Measurements from ENCODE around the gene YIPF1. TPM values are rescaled to one million over a fixed set of nuclear protein-coding genes. Genes with fewer than 3 reads are reported as not detected.
A peak's percentile ranks its signal among the peaks of the same experiment; 100 is the strongest.

The YIPF1 gene
- total RNA-seq, 3 donors from 2014 or later, result 23.4 to 37.3 (median 30.6) TPM

GRCh38 chr1:53851571-53852285, 37.9 kb downstream of the YIPF1 start:
- intact Hi-C loops (cut with DNase I, micrococcal nuclease), result no loop called here
- Histone ChIP-seq H3K36me3 (ENCODE audit: low read depth) (no peaks in the 10 kb centered on the region), H3K4me1 (ENCODE audit: low read depth) (no peaks in the 10 kb centered on the region), H3K4me3 (no peak overlapping the region), H3K9me3 (no peaks in the 10 kb centered on the region)
- DNase-seq (no peak), ATAC-seq (no peak)
- TF ChIP-seq CTCF (IDR thresholded peaks at IDR 0.05), result no peak

- no peaks in the 10 kb centered on the region for H3K4me1 ChIP-seq (ENCODE audit: low read depth)
- no peak overlapping the region for H3K4me3 ChIP-seq
- H3K36me3 ChIP-seq (ENCODE audit: low read depth), result no peaks in the 10 kb centered on the region
- no peak for TF ChIP-seq CTCF (IDR thresholded peaks at IDR 0.05)
- intact Hi-C loops (cut with DNase I, micrococcal nuclease), result no loop called here
- DNase-seq, result no peak
- ATAC-seq, result no peak
- H3K9me3 ChIP-seq, result no peaks in the 10 kb centered on the region
Observed at GRCh38 chr1:53850082-53850673, 39.4 kb downstream of the YIPF1 start.

- TF ChIP-seq CTCF (IDR thresholded peaks at IDR 0.05), result no peak
- intact Hi-C loops (cut with DNase I, micrococcal nuclease), result no loop called here
- H3K4me1 ChIP-seq (ENCODE audit: low read depth), result no peaks in the 10 kb centered on the region
- H3K9me3 ChIP-seq, result no peaks in the 10 kb centered on the region
- H3K36me3 ChIP-seq (ENCODE audit: low read depth), result no peaks in the 10 kb centered on the region
- ATAC-seq (no peak), DNase-seq (no peak)
- H3K4me3 ChIP-seq, result no peak overlapping the region
Observed at GRCh38 chr1:53847980-53848379, 41.6 kb downstream of the YIPF1 start.

GRCh38 chr1:53842347-53842746, 47.2 kb downstream of the YIPF1 start:
- peaks cover 12% of the 10 kb centered on the region for H3K9me3 ChIP-seq
- ATAC-seq (no peak), DNase-seq (no peak)
- no peaks in the 10 kb centered on the region for H3K36me3 ChIP-seq (ENCODE audit: low read depth)
- no peak for TF ChIP-seq CTCF (IDR thresholded peaks at IDR 0.05)
- no peak overlapping the region for H3K4me3 ChIP-seq
- peaks cover 1% of the 10 kb centered on the region for H3K4me1 ChIP-seq (ENCODE audit: low read depth)
- intact Hi-C loops (cut with DNase I, micrococcal nuclease), result no loop called here

- no peak for DNase-seq
- H3K4me3 ChIP-seq, result peak overlapping the region; percentile 44
- peaks cover 12% of the 10 kb centered on the region for H3K9me3 ChIP-seq
- H3K4me1 ChIP-seq (ENCODE audit: low read depth), result peaks cover 7% of the 10 kb centered on the region
- intact Hi-C loops (cut with DNase I, micrococcal nuclease), result no loop called here
- H3K36me3 ChIP-seq (ENCODE audit: low read depth), result no peaks in the 10 kb centered on the region
- TF ChIP-seq CTCF (IDR thresholded peaks at IDR 0.05), result no peak
- no peak for ATAC-seq
Observed at GRCh38 chr1:53838654-53838974, 51.0 kb downstream of the YIPF1 start.

All from mucosa of descending colon (tissue), 3 donors.